Omental fat pad (tissue), 4 donors: ENCODE results near the gene HPRT1. TPM values are rescaled to one million over a fixed set of nuclear protein-coding genes. Genes with fewer than 3 reads are reported as not detected.

Source experiments
- ATAC-seq: fragments of 150-250 bp; one replicate; pipeline ENCODE4 v1.9.1; 2016; ENCODE audit warnings: mild to moderate bottlenecking, moderate library complexity; ENCODE audit not compliant: low FRiP score
- DNase-seq: peaks from one replicate; pipeline ENCODE4 v3.0.0-alpha.2; 2019; ENCODE audit warnings: low spot score
- small RNA-seq: library from RNA; depleted of rRNA; stranded (forward); fragments of <200 nt; gene quantifications from one replicate; pipeline ENCODE3, GENCODE V24; 2016
- total RNA-seq, 4 donors: library from RNA; depleted of rRNA; stranded (reverse); fragments of >200 nt; gene quantifications; one replicate each; pipeline ENCODE4 v1.1.0, GENCODE V29; 2016
- TF ChIP-seq, protein P1 (sequence below), 3 donors: fragments of 450-650 bp; IDR thresholded peaks; one replicate each; pipeline ENCODE4 v1.5.1; 2016 to 2017; ENCODE audit warnings: antibody characterized with exemption in 3 of 3, mild to moderate bottlenecking in 3 of 3, moderate library complexity in 2 of 3

Gene HPRT1
- total RNA-seq, 4 donors from 2014 or later, result 6.9 to 21.7 (median 10.6) TPM

DNA sequence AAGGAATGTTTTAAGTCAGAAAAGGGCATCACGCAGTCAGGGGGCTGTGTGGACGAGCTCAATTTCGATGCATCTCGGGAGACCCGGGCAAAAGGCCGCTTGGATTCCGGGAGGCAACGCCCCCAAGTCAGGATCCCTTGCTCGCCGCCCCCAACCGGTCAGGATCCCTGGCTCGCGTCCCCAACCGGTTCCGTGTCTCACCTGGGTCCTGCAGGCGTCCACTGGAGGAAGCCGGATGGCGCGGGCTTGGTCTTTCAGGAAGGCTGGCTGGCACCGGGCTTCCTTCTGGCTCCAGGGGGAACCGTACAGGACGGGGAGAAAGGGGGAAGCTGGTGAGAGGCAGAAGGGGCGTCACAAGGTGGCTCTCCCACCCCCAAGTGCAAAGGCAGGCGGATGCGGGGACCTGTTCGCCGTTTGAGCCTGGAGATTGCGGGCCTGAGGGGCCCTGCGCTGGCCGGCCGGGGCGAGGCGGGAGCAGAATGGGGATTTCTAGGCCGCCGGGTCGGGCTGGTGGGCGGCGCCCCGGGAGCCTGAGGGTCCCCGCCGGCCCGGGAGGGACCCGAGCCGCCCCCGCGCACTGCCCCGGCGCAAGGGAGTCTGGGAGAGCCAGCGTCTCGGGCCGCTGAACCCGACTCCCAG lies 84.7 kb downstream of the HPRT1 start:
- DNase-seq (no peak), ATAC-seq (no peak)
- TF ChIP-seq, protein P1, sequence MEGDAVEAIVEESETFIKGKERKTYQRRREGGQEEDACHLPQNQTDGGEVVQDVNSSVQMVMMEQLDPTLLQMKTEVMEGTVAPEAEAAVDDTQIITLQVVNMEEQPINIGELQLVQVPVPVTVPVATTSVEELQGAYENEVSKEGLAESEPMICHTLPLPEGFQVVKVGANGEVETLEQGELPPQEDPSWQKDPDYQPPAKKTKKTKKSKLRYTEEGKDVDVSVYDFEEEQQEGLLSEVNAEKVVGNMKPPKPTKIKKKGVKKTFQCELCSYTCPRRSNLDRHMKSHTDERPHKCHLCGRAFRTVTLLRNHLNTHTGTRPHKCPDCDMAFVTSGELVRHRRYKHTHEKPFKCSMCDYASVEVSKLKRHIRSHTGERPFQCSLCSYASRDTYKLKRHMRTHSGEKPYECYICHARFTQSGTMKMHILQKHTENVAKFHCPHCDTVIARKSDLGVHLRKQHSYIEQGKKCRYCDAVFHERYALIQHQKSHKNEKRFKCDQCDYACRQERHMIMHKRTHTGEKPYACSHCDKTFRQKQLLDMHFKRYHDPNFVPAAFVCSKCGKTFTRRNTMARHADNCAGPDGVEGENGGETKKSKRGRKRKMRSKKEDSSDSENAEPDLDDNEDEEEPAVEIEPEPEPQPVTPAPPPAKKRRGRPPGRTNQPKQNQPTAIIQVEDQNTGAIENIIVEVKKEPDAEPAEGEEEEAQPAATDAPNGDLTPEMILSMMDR (IDR thresholded peaks at IDR 0.05), result no peak

DNA sequence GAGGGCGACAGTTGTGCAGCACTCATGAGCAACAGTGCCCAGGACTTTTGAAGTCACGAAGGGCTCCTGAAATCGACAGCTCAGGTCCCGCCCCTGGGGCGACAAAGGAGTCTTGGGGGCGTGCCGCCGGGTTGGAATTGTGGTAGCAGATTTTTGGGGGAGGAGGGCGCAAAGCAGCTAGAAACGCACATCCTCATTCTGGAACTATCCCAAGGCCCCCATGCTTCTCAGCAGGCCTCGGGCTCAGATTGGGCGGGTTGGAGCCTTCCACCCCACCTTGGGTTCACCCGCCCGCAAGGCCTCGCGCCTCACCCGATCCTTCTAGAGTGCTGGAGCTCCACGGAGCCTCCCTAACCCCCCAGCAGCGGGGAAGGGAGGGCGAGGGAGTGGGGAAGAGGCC lies 85.5 kb downstream of the HPRT1 start:
- TF ChIP-seq, protein P1 (IDR thresholded peaks at IDR 0.05), result no peak
- DNase-seq, result no peak
- ATAC-seq, result no peak

DNA sequence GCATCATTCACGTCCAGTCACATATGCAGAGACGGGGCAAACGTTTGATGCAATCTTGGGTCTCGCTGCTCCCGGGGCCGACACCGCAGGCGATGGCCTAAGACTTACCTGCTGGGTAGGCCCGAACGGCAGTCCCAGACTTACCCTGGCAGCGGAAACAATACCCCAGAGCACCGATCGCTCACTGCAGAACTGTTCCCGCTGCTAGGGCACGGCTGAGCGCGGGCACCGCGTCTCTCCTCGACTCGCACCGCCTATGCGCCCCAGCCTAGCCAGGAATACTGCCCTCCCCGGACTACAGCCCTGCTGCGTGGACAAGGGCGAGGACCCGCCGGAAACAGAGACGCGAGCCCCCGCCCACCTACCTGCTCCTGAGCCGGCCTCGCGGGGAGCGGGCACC lies 86.2 kb downstream of the HPRT1 start:
- no peak for ATAC-seq
- DNase-seq, result no peak
- TF ChIP-seq, protein P1 (IDR thresholded peaks at IDR 0.05), result no peak

DNA sequence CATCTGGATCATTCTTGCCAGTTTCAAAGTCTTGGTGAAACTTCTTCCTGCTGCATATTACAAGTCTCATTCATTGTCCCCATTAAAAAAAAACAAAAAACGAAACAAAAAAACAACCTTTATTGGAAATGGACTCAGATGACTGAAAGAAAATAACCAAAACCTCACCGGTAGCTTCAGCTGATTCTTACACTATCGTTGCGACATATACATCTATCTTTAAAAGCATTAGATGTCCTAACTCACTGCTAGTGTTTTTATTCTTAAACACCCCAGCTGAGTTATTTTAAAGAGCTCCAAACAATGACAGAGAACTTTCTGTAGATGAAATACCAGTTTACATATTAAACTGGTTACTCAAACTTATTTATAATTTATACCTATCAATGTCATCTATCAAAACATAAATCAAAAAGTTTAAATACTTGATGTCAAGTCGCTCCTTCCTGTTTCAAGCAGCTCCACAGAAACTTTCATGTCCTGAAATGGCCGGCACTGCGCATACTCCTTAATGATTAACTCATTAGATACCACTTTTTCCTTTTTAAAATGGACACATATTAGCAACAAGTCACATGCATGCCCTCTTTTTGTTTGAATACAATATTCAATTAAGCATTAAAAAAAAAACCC lies 87.2 kb downstream of the HPRT1 start:
- DNase-seq, result no peak
- no peak for ATAC-seq
- TF ChIP-seq, protein P1 (IDR thresholded peaks at IDR 0.05), result no peak

DNA sequence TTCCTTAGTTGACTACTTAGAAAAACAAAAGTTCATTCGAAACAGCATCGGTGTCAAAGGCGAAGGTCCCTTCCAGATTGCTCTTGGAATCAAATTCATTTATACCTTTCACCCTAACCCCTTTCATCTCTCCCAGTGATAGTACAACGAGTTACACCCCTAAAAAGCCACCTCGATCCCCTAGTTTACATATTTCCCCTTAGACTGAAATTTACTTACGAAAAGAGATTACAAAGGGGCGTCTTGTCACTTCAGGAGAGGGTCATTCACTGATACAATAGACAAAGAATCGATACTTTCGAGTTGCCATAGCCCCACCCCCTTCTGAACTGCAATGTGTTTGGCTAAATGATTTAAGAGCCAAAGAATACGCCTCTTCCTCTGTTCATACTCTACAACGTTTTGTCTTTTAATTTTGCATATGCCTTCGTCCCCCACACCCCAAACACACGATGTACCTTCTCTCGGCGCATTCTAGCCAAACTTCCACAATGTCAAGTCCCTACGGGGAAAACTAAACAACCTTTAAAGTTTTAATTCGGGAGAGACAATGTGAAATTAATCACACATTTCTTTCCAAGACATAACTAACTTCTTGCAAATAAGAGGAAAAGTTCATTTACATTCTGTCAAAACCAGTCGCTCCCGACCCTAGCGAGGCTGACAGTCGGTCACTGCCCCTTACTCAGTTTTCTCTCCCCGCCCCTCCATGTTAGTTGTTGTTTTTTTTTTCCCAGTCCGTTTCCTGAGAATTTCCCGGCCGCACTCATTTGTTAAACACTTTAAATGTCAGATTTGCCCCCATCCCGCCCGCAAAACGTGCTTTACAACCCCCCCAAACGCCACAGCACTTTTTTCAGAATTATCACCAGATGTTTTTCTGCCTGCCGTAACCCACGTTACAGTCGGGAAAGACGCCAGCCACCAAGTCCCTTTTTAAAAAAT lies 88.6 kb downstream of the HPRT1 start:
- TF ChIP-seq, protein P1 (IDR thresholded peaks at IDR 0.05), result no peak
- ATAC-seq (no peak), DNase-seq (no peak)

Small RNAs within 50 kb of the gene (small RNA-seq; reads per million reads assigned to genes)
- gene AC004383.1, result not detected
- not detected for gene MIR450A1
- gene MIR450A2, result not detected
- gene MIR450B, result 0.39 reads per million
- 1.7 reads per million, percentile 27 among the genes with 10 or more reads in this experiment for gene MIR503
- gene MIR542, result 2.1 reads per million, percentile 42 among the genes with 10 or more reads in this experiment

Other genes with a start within 250 kb of the HPRT1 start
- under 1 TPM in 2 of 4 donors, not detected in 2; 0.28 to 0.36 TPM for gene CCDC160, start 223.0 kb upstream of the HPRT1 start, total RNA-seq
- 10 to 100 TPM in 2 of 4 donors, 1 to 10 TPM in 2; 7.9 to 14.2 (median 9.7) TPM for gene PHF6, start 86.9 kb upstream of the HPRT1 start, total RNA-seq
- gene PLAC1, start 198.3 kb downstream of the HPRT1 start, total RNA-seq, result not detected